Right cardiac atrium (tissue), 5 donors: ENCODE results near the gene RALGAPA2. TPM values are rescaled to one million over a fixed set of nuclear protein-coding genes. Genes with fewer than 3 reads are reported as not detected.

Source experiments
- ATAC-seq, 2 donors: fragments of 200-7000 bp; cut with Tn5 transposase; one replicate each; pipeline versions ENCODE4 v1.8.0 to v1.9.1; 2020; ENCODE audit warnings: moderate library complexity in 2 of 2, mild to moderate bottlenecking in 1 of 2
- DNase-seq, 3 donors: peaks; one replicate each; pipeline ENCODE4 v3.0.0-alpha.2; 2020
- H3K27ac ChIP-seq: one replicate; pipeline ENCODE4 v1.5.1; 2013; ENCODE audit warnings: mild to moderate bottlenecking, low read length, control low read depth, moderate library complexity
- H3K27me3 ChIP-seq: one replicate; pipeline ENCODE4 v1.6.1; 2013; ENCODE audit not compliant: control insufficient read depth, insufficient read depth
- H3K4me1 ChIP-seq: one replicate; pipeline ENCODE4 v1.6.1; 2013; ENCODE audit warnings: low read length; ENCODE audit not compliant: control insufficient read depth, insufficient read depth
- H3K4me3 ChIP-seq: one replicate; pipeline ENCODE4 v1.5.1; 2013; ENCODE audit warnings: low read length, control low read depth
- H3K9me3 ChIP-seq: one replicate; pipeline ENCODE4 v1.6.1; 2013; ENCODE audit warnings: low read length; ENCODE audit not compliant: control insufficient read depth
- WGBS: extraction: QIAGEN DNeasy Blood & Tissue Kit; methylation state at CpG from one replicate; pipeline ENCODE4 v1.1.7; 2013; 5-methylcytosine and 5-hydroxymethylcytosine counted together
- intact Hi-C, 4 donors: fragments of 100-400 bp; cut with DNase I; formaldehyde crosslinking; loops; one replicate each; pipeline versions ENCODE4 v1.11.0 to v1.14.0; 2022 to 2023
- polyA plus RNA-seq: library from polyadenylated mRNA; stranded (reverse); fragments of 200-250 nt; gene quantifications from one replicate; pipeline ENCODE4 v1.2.3, GENCODE V29; 2013
- total RNA-seq, 4 donors: library from RNA; stranded (reverse); fragmentation: NEBNext Ultra II Directional; extraction: Animal tissue kit (Norgen Biotek cat#: 25700); gene quantifications; one replicate each; pipeline ENCODE4 v1.2.1, GENCODE V29; 2021
- donor health status: healthy with polysubstance abuse.
- donor health status: DM: no; HTN: yes; CAD: no.
- donor health status: DM: no; HTN: no; CAD: no.
- donor health status: DM: no; HTN: yes; CAD: no; lungs with severe emphysema.
- donor health status: DM: yes; HTN: yes; CAD: no.

The RALGAPA2 gene
- total and polyA plus RNA-seq, 5 donors: 7.2 to 32.1 (median 25.8) TPM

- H3K9me3 ChIP-seq: no peaks in the 10 kb centered on the region
- DNase-seq (no peak), ATAC-seq (no peak)
- intact Hi-C loops: no loop called here
- no peaks in the 10 kb centered on the region for H3K27me3 ChIP-seq
- WGBS: 97% methylated on average over 5 of the region's 5 CpGs
- no peak overlapping the region for H3K4me3 ChIP-seq
- no peak overlapping the region for H3K27ac ChIP-seq
- H3K4me1 ChIP-seq: no peaks in the 10 kb centered on the region
Observed at GRCh38 chr20:20432618-20433286, 279.7 kb downstream of the RALGAPA2 start.

DNA sequence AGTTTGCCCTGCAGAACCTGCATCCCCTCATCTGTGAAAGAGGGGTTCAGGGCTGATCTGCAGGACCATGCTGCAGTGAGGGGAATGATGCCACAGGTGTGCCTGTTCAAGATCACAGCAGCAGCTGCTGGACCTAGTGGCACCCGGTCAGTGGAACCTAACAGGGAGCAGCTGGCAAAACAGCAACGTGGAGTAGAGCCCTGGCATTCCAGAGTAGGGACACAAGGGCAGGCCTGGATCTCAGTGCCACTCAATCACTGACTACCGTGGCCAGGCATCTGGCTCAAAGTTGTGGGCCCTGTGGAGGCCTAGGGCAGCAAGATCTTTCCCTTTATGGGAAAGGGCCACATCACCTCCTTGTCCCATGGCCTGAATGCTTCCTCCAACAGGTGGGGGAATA, 282.4 kb downstream of the RALGAPA2 start:
- DNase-seq: no peak
- Histone ChIP-seq H3K27ac (no peak overlapping the region), H3K4me3 (no peak overlapping the region), H3K9me3 (no peaks in the 10 kb centered on the region), H3K4me1 (no peaks in the 10 kb centered on the region), H3K27me3 (no peaks in the 10 kb centered on the region)
- intact Hi-C loops: no loop called here
- WGBS: 71% methylated on average over 3 of the region's 3 CpGs
- ATAC-seq: no peak

DNA sequence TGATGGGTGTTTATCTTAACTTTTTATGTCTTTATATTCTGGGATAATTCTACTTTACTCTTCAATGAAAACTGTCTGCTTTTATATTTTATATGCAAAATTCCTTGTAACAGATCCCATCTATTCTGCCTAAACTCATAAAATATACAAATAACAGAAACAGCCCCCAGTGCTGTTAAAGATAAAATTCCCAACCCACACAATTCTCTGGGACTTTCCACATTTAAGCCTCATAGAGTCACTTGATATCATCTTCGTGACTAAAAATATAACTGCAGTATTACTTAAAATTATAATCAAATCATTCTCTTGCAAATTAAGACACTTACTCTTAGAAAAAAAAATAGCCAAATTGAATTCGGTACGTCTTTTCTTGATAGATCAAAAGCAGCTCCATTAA, 284.4 kb downstream of the RALGAPA2 start:
- no peaks in the 10 kb centered on the region for H3K4me1 ChIP-seq
- H3K27ac ChIP-seq: no peak overlapping the region
- DNase-seq (no peak), ATAC-seq (no peak)
- 77% methylated on average over 3 of the region's 3 CpGs for WGBS
- no peaks in the 10 kb centered on the region for H3K27me3 ChIP-seq
- H3K4me3 ChIP-seq: no peak overlapping the region
- no peaks in the 10 kb centered on the region for H3K9me3 ChIP-seq
- intact Hi-C loops: no loop called here

DNA sequence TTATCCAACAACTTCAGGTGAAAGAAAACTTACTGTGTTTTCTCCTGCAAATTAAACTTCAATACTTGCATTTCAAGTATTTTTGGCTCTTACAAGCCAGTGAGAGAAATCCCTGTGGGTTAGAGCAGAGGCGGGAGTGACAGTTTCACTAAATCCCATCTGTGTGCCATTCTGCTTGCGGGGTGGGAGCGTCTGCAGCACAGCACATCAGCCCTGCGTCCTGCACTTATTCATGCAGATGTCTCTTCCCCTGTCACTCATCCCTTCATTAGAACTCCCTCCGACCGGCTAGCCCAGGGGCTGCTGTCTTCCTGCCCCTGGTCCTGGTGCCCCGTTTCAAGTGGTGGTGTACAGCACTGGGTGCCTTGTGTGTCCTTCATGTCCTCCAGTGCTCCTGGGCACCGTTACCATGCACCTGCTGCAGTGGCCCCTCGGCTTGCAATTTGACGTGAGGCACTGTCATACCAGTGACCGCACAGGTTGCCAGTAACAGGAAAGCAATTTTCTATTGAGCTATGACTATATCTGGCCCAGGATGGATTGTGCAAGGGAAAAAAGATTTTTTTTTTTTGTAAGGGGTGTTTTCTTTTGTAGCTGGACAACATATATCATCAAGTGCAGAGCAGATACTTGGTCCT, 285.1 kb downstream of the RALGAPA2 start:
- ATAC-seq (no peak), DNase-seq (no peak)
- WGBS: 85% methylated on average over 11 of the region's 11 CpGs
- Histone ChIP-seq H3K27ac (no peak overlapping the region), H3K9me3 (no peaks in the 10 kb centered on the region), H3K4me3 (no peak overlapping the region), H3K27me3 (no peaks in the 10 kb centered on the region), H3K4me1 (no peaks in the 10 kb centered on the region)
- intact Hi-C loops: no loop called here

- intact Hi-C loops: no loop called here
Observed at GRCh38 chr20:20426655-20426907, 285.9 kb downstream of the RALGAPA2 start.

GRCh38 chr20:20425823-20426654, 286.4 kb downstream of the RALGAPA2 start:
- Histone ChIP-seq H3K27ac (no peak overlapping the region), H3K9me3 (no peaks in the 10 kb centered on the region), H3K4me3 (no peak overlapping the region), H3K27me3 (no peaks in the 10 kb centered on the region), H3K4me1 (no peaks in the 10 kb centered on the region)
- no peak for DNase-seq
- ATAC-seq: peak; percentile 61 to 80
- 75% methylated on average over 5 of the region's 5 CpGs for WGBS
- intact Hi-C loops: no loop called here

More at GRCh38 chr20:20426655-20426907, 285.9 kb downstream of the RALGAPA2 start:
- DNase-seq: no peak
- no peak overlapping the region for H3K27ac ChIP-seq
- H3K27me3 ChIP-seq: no peaks in the 10 kb centered on the region
- no peaks in the 10 kb centered on the region for H3K4me1 ChIP-seq
- no peaks in the 10 kb centered on the region for H3K9me3 ChIP-seq
- ATAC-seq: no peak
- no peak overlapping the region for H3K4me3 ChIP-seq
- WGBS: 98% methylated on average over 4 of the region's 4 CpGs

DNA sequence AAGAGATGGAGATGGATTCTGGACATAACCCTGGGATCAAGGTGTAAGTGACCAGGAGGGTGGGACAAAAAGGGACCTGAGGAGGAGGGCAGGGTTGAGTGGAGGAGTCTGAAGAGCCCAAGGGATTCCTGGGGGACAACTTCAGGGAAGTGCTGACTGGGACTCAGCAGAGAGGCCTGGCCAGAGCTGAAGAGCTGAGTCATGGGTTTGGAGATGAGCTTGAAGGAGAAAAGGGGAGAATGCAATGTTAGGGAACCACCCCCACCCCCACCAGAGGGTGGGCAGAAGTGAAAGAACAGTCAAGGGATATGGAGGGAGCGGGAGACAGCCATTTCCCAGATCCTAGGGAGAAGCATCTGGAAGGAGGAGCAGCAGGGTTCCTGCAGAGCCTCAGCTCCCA, 289.3 kb downstream of the RALGAPA2 start:
- DNase-seq (no peak), ATAC-seq (peak in 1 of 2 donors; percentile 12)
- Histone ChIP-seq H3K4me3 (no peak overlapping the region), H3K4me1 (no peaks in the 10 kb centered on the region), H3K27ac (no peak overlapping the region), H3K27me3 (no peaks in the 10 kb centered on the region), H3K9me3 (no peaks in the 10 kb centered on the region)
- intact Hi-C loops: no loop called here
- 97% methylated on average over 1 of the region's 1 CpG for WGBS

DNA sequence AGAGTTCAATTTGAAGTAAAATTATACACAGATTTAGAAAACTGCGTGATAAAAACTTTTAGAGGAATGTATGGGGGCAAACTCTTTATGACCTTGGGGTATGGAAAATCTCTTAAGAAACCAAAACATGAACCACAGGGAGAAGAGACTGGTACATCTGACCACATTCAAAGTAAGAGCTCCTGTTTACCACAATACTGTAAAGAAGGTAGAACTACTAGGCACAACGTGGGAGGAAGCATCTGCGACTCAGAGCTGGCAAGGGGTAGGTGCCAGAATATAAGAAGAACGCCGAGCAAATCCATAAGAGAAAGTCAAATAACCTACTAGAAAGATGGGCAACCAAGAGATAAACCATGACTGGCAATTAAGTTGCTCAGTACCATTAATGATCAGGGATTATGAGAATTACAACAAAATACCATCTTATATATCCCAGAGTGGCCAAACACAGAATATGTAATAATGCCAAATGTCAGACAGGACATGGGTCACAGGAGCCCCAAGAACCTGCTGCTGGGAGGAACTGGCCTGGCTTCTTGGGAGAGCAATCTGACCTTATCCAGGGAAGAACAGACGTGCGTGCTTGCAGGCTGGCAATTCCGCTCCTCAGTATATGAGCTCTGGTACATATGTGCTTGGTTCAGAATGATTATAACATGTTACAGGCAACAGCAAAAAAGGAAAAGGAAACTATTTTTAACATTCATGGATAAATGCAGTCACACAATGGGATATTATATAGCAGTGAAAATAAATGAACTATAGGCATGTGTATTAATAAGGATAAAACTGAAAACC, 294.4 kb downstream of the RALGAPA2 start:
- no peaks in the 10 kb centered on the region for H3K9me3 ChIP-seq
- no peak overlapping the region for H3K4me3 ChIP-seq
- WGBS: 95% methylated on average over 8 of the region's 8 CpGs
- H3K27me3 ChIP-seq: no peaks in the 10 kb centered on the region
- H3K27ac ChIP-seq: no peak overlapping the region
- intact Hi-C loops: no loop called here
- DNase-seq (no peak), ATAC-seq (no peak)
- H3K4me1 ChIP-seq: no peaks in the 10 kb centered on the region

DNA sequence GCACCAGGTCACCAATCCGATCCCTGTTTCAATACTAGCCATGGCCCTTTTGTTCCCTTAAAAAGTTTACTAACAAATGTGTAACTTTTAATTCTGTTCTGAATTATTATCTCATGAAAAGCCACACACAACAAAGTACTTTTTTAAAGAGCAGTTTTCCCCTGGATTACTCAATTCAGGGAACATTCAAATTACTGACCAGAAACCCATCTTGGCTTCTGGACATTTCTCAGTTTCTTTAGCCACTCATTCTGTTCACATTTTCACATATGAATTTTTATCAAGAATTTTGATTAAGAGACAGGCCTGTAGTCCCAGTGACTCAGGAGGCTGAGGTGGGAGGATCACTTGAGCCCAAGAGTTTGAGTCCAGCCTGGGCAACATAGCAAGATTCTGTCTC, 297.1 kb downstream of the RALGAPA2 start:
- no peak overlapping the region for H3K4me3 ChIP-seq

DNA sequence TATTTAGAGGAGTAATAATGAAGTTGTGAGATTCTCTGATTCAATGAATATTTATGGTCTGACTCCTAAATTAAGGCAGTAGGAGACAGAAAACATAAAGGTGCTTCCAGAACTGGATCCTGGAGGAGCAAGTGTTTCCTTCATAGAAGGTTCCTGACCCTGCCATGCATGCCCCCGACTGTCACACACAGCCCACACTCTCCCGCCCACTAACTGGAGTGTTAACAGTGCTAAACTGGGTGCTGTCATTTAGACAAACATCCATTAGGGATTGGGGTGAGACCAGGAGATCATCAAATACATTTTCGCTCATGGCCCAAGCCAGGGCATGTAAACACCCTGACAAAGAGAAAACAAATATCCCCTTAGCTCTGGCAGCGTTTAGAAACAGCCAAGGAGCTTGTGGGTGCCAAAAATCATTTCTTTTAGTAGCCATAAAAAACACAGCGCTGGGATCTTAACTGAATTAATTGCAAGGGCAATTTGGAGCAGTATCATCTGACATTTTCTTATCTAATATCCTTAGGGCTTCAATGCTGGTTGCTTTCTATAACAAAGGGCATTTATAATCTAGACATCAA, 297.7 kb downstream of the RALGAPA2 start:
- H3K4me1 ChIP-seq: no peaks in the 10 kb centered on the region
- H3K27me3 ChIP-seq: no peaks in the 10 kb centered on the region
- intact Hi-C loops: no loop called here
- H3K4me3 ChIP-seq: no peak overlapping the region
- no peak overlapping the region for H3K27ac ChIP-seq
- ATAC-seq: no peak
- 80% methylated on average over 5 of the region's 5 CpGs for WGBS
- no peak for DNase-seq
- H3K9me3 ChIP-seq: no peaks in the 10 kb centered on the region

More for the DNA sequence above, 297.1 kb downstream of the RALGAPA2 start:
- no peak overlapping the region for H3K27ac ChIP-seq
- no peak for ATAC-seq
- H3K9me3 ChIP-seq: no peaks in the 10 kb centered on the region
- no peak for DNase-seq
- 86% methylated on average over 1 of the region's 1 CpG for WGBS
- intact Hi-C loops: no loop called here
- H3K4me1 ChIP-seq: no peaks in the 10 kb centered on the region
- H3K27me3 ChIP-seq: no peaks in the 10 kb centered on the region
